Neuronal stem cell (in vitro differentiated cells): ENCODE results near the gene P4HA1. TPM values are rescaled to one million over a fixed set of nuclear protein-coding genes. Genes with fewer than 3 reads are reported as not detected.

ENCODE experiments used
- DNase-seq: peaks from one replicate; pipeline ENCODE4 v3.0.0-alpha.2; 2013; ENCODE audit warnings: low spot score
- H2AFZ ChIP-seq: one replicate; pipeline ENCODE4 v1.6.1; 2013; ENCODE audit warnings: mild to moderate bottlenecking, low read length, inconsistent platforms
- H2AK5ac ChIP-seq: 2 replicates; pipeline ENCODE4 v1.6.1; 2013; ENCODE audit warnings: low read depth, mild to moderate bottlenecking, inconsistent platforms, low read length, moderate library complexity, mixed read lengths
- H2BK120ac ChIP-seq: 2 replicates; pipeline ENCODE4 v1.6.1; 2013; ENCODE audit warnings: low read depth, mild to moderate bottlenecking, inconsistent platforms, low read length, moderate library complexity, mixed read lengths
- H2BK12ac ChIP-seq: one replicate; pipeline ENCODE4 v1.6.1; 2013; ENCODE audit warnings: low read length, inconsistent platforms
- H2BK15ac ChIP-seq: 2 replicates; pipeline ENCODE4 v1.6.1; 2013; ENCODE audit warnings: mild to moderate bottlenecking, low read length, inconsistent platforms, mixed read lengths
- H2BK5ac ChIP-seq: one replicate; pipeline ENCODE4 v1.6.1; 2013; ENCODE audit warnings: inconsistent platforms, mild to moderate bottlenecking, low read length, moderate library complexity
- H3K14ac ChIP-seq: one replicate; pipeline ENCODE4 v1.6.1; 2013; ENCODE audit warnings: low read length, inconsistent platforms
- H3K18ac ChIP-seq: 2 replicates; pipeline ENCODE4 v1.6.1; 2013; ENCODE audit warnings: low read length, inconsistent platforms
- H3K23ac ChIP-seq: 2 replicates; pipeline ENCODE4 v1.6.1; 2013; ENCODE audit warnings: low read depth, mild to moderate bottlenecking, mixed read lengths, low read length, inconsistent platforms; ENCODE audit not compliant: poor library complexity
- H3K27ac ChIP-seq: replicated peaks from 3 replicates; pipeline ENCODE4 v1.5.1; 2013; ENCODE audit warnings: low read length, inconsistent platforms
- H3K27me3 ChIP-seq, 3 experiments: 2 replicates each; pipeline ENCODE4 v1.6.1; 2013; ENCODE audit warnings: low read length in 3 of 3, mild to moderate bottlenecking in 2 of 3, inconsistent platforms in 1 of 3, low read depth in 1 of 3, mixed read lengths in 1 of 3, moderate library complexity in 1 of 3; ENCODE audit not compliant: control insufficient read depth in 3 of 3, insufficient read depth in 3 of 3
- H3K36me3 ChIP-seq, 2 donors: replicated peaks in 1 of 2; 2 replicates each; pipeline ENCODE4 v1.6.1; 2013; ENCODE audit warnings: low read length in 2 of 2; ENCODE audit not compliant: control insufficient read depth in 2 of 2, insufficient read depth in 2 of 2
- H3K4ac ChIP-seq: 2 replicates; pipeline ENCODE4 v1.6.1; 2013; ENCODE audit warnings: inconsistent platforms, mild to moderate bottlenecking, low read length, moderate library complexity
- H3K4me1 ChIP-seq, 2 donors: 1 replicate in 1 of 2; 2 replicates in 1 of 2; pipeline ENCODE4 v1.6.1; 2013; ENCODE audit warnings: low read length in 2 of 2, low read depth in 1 of 2; ENCODE audit not compliant: control insufficient read depth in 2 of 2, insufficient read depth in 1 of 2
- H3K4me2 ChIP-seq: one replicate; pipeline ENCODE4 v1.6.1; 2013; ENCODE audit warnings: mild to moderate bottlenecking, low read length, inconsistent platforms; ENCODE audit not compliant: insufficient read depth, poor library complexity, severe bottlenecking
- H3K4me3 ChIP-seq, 2 donors: 2 replicates each; pipeline ENCODE4 v1.5.1; 2013; ENCODE audit warnings: low read length in 2 of 2, mild to moderate bottlenecking in 2 of 2, inconsistent platforms in 1 of 2, moderate library complexity in 1 of 2
- H3K79me1 ChIP-seq: one replicate; pipeline ENCODE4 v1.6.1; 2013; ENCODE audit warnings: low read depth, mild to moderate bottlenecking, inconsistent platforms, low read length, moderate library complexity
- H3K9ac ChIP-seq: one replicate; pipeline ENCODE4 v1.6.1; 2013; ENCODE audit warnings: mild to moderate bottlenecking, low read depth, low read length, inconsistent platforms; ENCODE audit not compliant: poor library complexity
- H3K9me3 ChIP-seq, 2 donors: replicated peaks in 1 of 2; 2 replicates each; pipeline versions ENCODE3 to v1.6.1; 2013; ENCODE audit warnings: low read length in 2 of 2, mild to moderate bottlenecking in 2 of 2, inconsistent platforms in 1 of 2, low read depth in 1 of 2, mixed read lengths in 1 of 2, moderate library complexity in 1 of 2; ENCODE audit not compliant: control insufficient read depth in 2 of 2, insufficient read depth in 1 of 2
- H4K8ac ChIP-seq: one replicate; pipeline ENCODE4 v1.6.1; 2013; ENCODE audit warnings: low read depth, mild to moderate bottlenecking, inconsistent platforms, low read length, moderate library complexity
- H4K91ac ChIP-seq: one replicate; pipeline ENCODE4 v1.6.1; 2013; ENCODE audit warnings: low read length, low read depth, mild to moderate bottlenecking, inconsistent platforms; ENCODE audit not compliant: poor library complexity
- WGBS, 2 donors: extraction: QIAGEN DNeasy Blood & Tissue Kit; methylation state at CpG; one replicate each; pipeline ENCODE4 v1.1.7; 2013; ENCODE audit warnings: missing lambda C conversion rate in 2 of 2, mixed read lengths in 1 of 2; ENCODE audit not compliant: insufficient read length in 2 of 2, insufficient replicate concordance in 1 of 2; ENCODE audit errors: extremely low coverage in 2 of 2; 5-methylcytosine and 5-hydroxymethylcytosine counted together
- polyA plus RNA-seq, 2 experiments: library from polyadenylated mRNA; stranded (reverse); fragments of 200-250 nt; gene quantifications; one replicate each; pipeline ENCODE4 v1.2.3, GENCODE V29; 2013

P4HA1 gene
- polyA plus RNA-seq (2013, experiment 1 of 2): 31.1 TPM
- 32.5 TPM for polyA plus RNA-seq (2013, experiment 2 of 2)

GRCh38 chr10:73096449-73097304 lies at the start of gene P4HA1:
P4HA1 (minus strand) TSS chr10:73096866; CDS start chr10:73074883, 21,983 bp downstream.
- Histone ChIP-seq H2AK5ac (peak within 1 kb of the TSS; percentile 86), H3K27me3 (no peaks in the 10 kb centered on the region), H3K27ac (peak within 1 kb of the TSS; percentile 88), H3K18ac (peak within 1 kb of the TSS; percentile 99), H2BK12ac (no peak within 1 kb of the TSS), H4K91ac (no peak within 1 kb of the TSS), H2AFZ (peak within 1 kb of the TSS; percentile 89), H2BK5ac (peak within 1 kb of the TSS; percentile 93), H4K8ac (no peak within 1 kb of the TSS), H3K9ac (peak within 1 kb of the TSS; percentile 99), H2BK15ac (peak within 1 kb of the TSS; percentile 30), H3K23ac (peak within 1 kb of the TSS; percentile 96), H3K79me1 (peaks cover 3% of the 10 kb centered on the region), H2BK120ac (no peak within 1 kb of the TSS), H3K4me2 (peak within 1 kb of the TSS; percentile 71), H3K36me3 (peaks cover 2 to 14% of the 10 kb centered on the region in 2 donors), H3K4ac (no peak within 1 kb of the TSS), H3K4me3 (peak within 1 kb of the TSS; percentile 71 to 90), H3K9me3 (no peaks in the 10 kb centered on the region), H3K4me1 (peaks cover 2 to 5% of the 10 kb centered on the region in 2 donors), H3K14ac (peak within 1 kb of the TSS; percentile 82)
- no CpG with 5 or more reads among the region's 75 CpGs for WGBS, 2 donors
- DNase-seq: peak; percentile 93

- Histone ChIP-seq H4K8ac (no peak overlapping the region), H3K9ac (no peak overlapping the region), H3K23ac (no peak overlapping the region), H3K36me3 (peaks cover 10 to 96% of the 10 kb centered on the region in 2 donors), H2BK12ac (no peak overlapping the region), H3K27me3 (no peaks in the 10 kb centered on the region), H2AK5ac (no peak overlapping the region), H2AFZ (no peak overlapping the region), H2BK120ac (no peak overlapping the region), H4K91ac (no peak overlapping the region), H3K27ac (no peak overlapping the region), H3K14ac (no peak overlapping the region), H3K4me2 (no peak overlapping the region), H3K9me3 (no peaks in the 10 kb centered on the region), H3K79me1 (no peaks in the 10 kb centered on the region), H2BK5ac (no peak overlapping the region), H3K4ac (no peak overlapping the region), H3K4me3 (no peak overlapping the region), H3K18ac (no peak overlapping the region), H3K4me1 (no peaks in the 10 kb centered on the region), H2BK15ac (no peak overlapping the region)
- WGBS, 2 donors: no CpG with 5 or more reads among the region's 3 CpGs
- DNase-seq: no peak
These were observed 44.9 kb upstream of the P4HA1 start for GRCh38 chr10:73141603-73142002.

DNA sequence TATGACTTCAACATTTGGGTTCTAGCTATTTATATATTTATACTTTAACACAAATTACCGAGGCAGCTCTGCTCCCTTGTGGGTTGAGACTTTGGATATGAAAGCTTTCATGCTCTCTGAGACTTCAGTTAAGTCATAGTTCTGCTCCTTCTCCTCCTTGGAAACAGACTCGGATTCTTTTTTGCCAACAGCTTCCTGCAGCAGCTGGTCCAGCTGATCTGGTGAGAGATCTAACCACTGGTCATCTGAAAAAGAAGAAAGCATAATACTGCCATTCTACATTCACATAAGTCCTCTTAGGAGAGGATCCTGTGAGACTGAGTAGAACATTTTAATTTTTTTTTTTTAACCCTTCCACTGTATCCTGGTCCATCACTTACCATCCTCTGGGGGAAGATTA lies 42.6 kb upstream of the P4HA1 start:
- no peaks in the 10 kb centered on the region for H3K27me3 ChIP-seq
- DNase-seq: no peak
- H3K36me3 ChIP-seq: peaks cover 10 to 96% of the 10 kb centered on the region in 2 donors
- H2BK12ac ChIP-seq: no peak overlapping the region
- H2BK5ac ChIP-seq: no peak overlapping the region
- no peak overlapping the region for H2BK15ac ChIP-seq
- no peaks in the 10 kb centered on the region for H3K9me3 ChIP-seq
- no peak overlapping the region for H3K27ac ChIP-seq
- H3K4me3 ChIP-seq: no peak overlapping the region
- H3K23ac ChIP-seq: no peak overlapping the region
- no peak overlapping the region for H3K18ac ChIP-seq
- no peak overlapping the region for H2BK120ac ChIP-seq
- no peak overlapping the region for H3K14ac ChIP-seq
- H3K4me2 ChIP-seq: no peak overlapping the region
- H3K79me1 ChIP-seq: no peaks in the 10 kb centered on the region
- H3K4me1 ChIP-seq: no peaks in the 10 kb centered on the region
- no peak overlapping the region for H3K9ac ChIP-seq
- H4K8ac ChIP-seq: no peak overlapping the region
- H2AFZ ChIP-seq: no peak overlapping the region
- H3K4ac ChIP-seq: no peak overlapping the region
- no CpG with 5 or more reads among the region's 2 CpGs for WGBS, 2 donors
- H4K91ac ChIP-seq: no peak overlapping the region
- H2AK5ac ChIP-seq: no peak overlapping the region

- Histone ChIP-seq H3K18ac (no peak overlapping the region), H3K14ac (no peak overlapping the region), H2BK5ac (no peak overlapping the region), H3K4ac (no peak overlapping the region), H3K9me3 (no peaks in the 10 kb centered on the region), H3K4me2 (no peak overlapping the region), H2AK5ac (no peak overlapping the region), H3K36me3 (peaks cover 9 to 96% of the 10 kb centered on the region in 2 donors), H4K8ac (no peak overlapping the region), H3K23ac (no peak overlapping the region), H2BK12ac (no peak overlapping the region), H4K91ac (no peak overlapping the region), H2AFZ (no peak overlapping the region), H3K79me1 (no peaks in the 10 kb centered on the region), H2BK120ac (no peak overlapping the region), H3K27ac (no peak overlapping the region), H3K4me3 (no peak overlapping the region), H2BK15ac (no peak overlapping the region), H3K27me3 (no peaks in the 10 kb centered on the region), H3K9ac (no peak overlapping the region), H3K4me1 (no peaks in the 10 kb centered on the region)
- DNase-seq: no peak
- no CpG with 5 or more reads among the region's 2 CpGs for WGBS, 2 donors
These were observed 40.0 kb upstream of the P4HA1 start for GRCh38 chr10:73136627-73137026.
